Neural crest cell (in vitro differentiated cells): ENCODE measurements around the gene TCF3. TPM values are rescaled to one million over a fixed set of nuclear protein-coding genes. Genes with fewer than 3 reads are reported as not detected.
"Not testable (repeated sequence)": the region's sequence is repeated elsewhere in the genome, so short reads cannot be mapped to it uniquely, and the experiment has no call there.

Experiments used
- DNase-seq: peaks from one replicate; pipeline ENCODE4 v3.0.0; 2021; ENCODE audit warnings: low read depth, mixed read lengths, low spot score
- H3K27ac Mint-ChIP-seq: one replicate; pipeline ENCODE4 v1.8.0; 2021; ENCODE audit warnings: mild to moderate bottlenecking, mixed read lengths; ENCODE audit not compliant: unreplicated experiment
- H3K27me3 Mint-ChIP-seq: 2 replicates; pipeline ENCODE4 v1.8.0; 2021; ENCODE audit warnings: low read depth, mild to moderate bottlenecking, mixed read lengths
- H3K36me3 Mint-ChIP-seq: 2 replicates; pipeline ENCODE4 v1.8.0; 2021; ENCODE audit warnings: low read depth, mild to moderate bottlenecking, mixed read lengths
- H3K4me1 Mint-ChIP-seq: 2 replicates; pipeline ENCODE4 v1.8.0; 2021; ENCODE audit warnings: mixed read lengths
- H3K4me3 Mint-ChIP-seq: one replicate; pipeline ENCODE4 v1.8.0; 2021; ENCODE audit warnings: mild to moderate bottlenecking, mixed read lengths
- H3K9me3 Mint-ChIP-seq: 2 replicates; pipeline ENCODE4 v1.8.0; 2021; ENCODE audit warnings: mixed read lengths
- total RNA-seq: library from RNA; stranded (reverse); gene quantifications from 2 replicates; pipeline ENCODE4 v1.2.1, GENCODE V29; 2021
- TF ChIP-seq, protein P1 (sequence below): fragments of 200-600 bp; sonication (generic); conservative IDR thresholded peaks from 2 replicates; pipeline ENCODE4 v1.5.0; 2021; ENCODE audit warnings: antibody characterized with exemption, mild to moderate bottlenecking

Gene TCF3
- total RNA-seq, 1 donor from 2014 or later, result 348 TPM

DNA sequence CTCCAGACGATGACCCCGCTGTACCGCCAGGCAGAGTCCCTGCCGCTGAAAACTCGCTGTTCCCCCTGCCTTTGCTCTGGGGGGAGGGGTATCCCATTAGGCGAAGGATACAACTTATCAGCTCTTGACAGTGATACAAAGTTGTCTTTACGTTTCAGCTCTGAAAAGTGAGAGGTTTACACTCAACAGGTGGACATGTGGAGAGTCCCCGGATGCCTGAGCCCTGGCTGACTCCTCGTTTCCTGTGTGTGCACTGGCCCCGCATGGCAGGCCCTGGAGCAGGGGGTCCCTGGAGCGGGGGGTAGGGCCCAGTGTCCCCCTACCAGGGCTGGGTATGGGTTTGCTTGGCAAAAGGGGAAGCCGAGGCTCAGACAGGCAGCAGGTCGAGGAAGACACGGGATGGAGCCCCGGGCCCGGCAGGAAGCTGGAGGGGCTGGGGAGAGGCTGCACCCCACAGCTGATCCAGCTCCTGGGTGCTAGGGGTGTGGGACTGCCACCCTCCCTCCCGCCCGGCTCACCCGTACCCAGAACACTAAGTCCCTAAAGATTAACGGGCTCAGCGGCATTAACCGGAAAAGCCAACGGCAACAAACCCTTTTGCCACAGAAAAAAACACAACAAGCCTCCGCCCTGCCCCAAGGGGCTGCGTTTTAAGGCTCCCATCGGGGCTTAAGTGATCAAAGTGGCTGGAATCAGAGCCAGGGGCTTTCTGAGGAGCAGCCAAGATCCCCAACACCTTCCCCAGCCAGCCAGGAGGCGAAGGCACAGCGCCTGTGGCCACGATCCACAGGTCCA is 5.6 kb downstream of the TCF3 start:
- Mint-ChIP-seq H3K4me3 (peak overlapping the region; percentile 19), H3K27ac (no peak overlapping the region), H3K4me1 (peaks cover 7% of the 10 kb centered on the region), H3K27me3 (peaks cover 8% of the 10 kb centered on the region), H3K36me3 (peaks cover 7% of the 10 kb centered on the region), H3K9me3 (no peaks in the 10 kb centered on the region)
- TF ChIP-seq, protein P1, sequence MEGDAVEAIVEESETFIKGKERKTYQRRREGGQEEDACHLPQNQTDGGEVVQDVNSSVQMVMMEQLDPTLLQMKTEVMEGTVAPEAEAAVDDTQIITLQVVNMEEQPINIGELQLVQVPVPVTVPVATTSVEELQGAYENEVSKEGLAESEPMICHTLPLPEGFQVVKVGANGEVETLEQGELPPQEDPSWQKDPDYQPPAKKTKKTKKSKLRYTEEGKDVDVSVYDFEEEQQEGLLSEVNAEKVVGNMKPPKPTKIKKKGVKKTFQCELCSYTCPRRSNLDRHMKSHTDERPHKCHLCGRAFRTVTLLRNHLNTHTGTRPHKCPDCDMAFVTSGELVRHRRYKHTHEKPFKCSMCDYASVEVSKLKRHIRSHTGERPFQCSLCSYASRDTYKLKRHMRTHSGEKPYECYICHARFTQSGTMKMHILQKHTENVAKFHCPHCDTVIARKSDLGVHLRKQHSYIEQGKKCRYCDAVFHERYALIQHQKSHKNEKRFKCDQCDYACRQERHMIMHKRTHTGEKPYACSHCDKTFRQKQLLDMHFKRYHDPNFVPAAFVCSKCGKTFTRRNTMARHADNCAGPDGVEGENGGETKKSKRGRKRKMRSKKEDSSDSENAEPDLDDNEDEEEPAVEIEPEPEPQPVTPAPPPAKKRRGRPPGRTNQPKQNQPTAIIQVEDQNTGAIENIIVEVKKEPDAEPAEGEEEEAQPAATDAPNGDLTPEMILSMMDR, result no peak
- DNase-seq, result no peak

DNA sequence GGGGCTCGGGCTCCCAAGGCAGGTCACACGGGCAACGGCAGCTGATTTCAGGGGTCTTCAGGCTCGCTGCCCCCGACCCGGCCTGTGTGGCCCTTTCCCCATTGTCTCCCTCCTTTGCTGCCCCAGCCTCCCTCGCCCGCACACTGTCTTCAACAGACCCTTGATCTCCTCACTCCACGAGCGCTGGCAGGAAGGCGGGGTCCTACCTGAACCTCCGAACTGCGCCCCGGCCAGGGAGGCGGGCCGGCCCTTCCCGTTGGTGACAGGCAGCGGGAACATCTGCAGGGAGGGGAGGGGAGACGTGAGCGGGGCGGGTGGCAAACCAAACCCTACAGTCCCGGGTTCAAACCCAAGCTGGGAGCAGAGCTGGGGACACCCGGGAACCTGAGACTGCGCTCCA is 6.3 kb downstream of the TCF3 start:
- DNase-seq, result no peak
- TF ChIP-seq, protein P1, result no peak
- Mint-ChIP-seq H3K27me3 (peaks cover 5% of the 10 kb centered on the region), H3K4me1 (peaks cover 7% of the 10 kb centered on the region), H3K27ac (no peak overlapping the region), H3K4me3 (peak overlapping the region; percentile 19), H3K36me3 (peaks cover 8% of the 10 kb centered on the region), H3K9me3 (no peaks in the 10 kb centered on the region)

GRCh38 chr19:1645299-1645698 is 7.1 kb downstream of the TCF3 start:
- H3K27ac Mint-ChIP-seq, result no peak overlapping the region
- TF ChIP-seq, protein P1, result no peak

DNA sequence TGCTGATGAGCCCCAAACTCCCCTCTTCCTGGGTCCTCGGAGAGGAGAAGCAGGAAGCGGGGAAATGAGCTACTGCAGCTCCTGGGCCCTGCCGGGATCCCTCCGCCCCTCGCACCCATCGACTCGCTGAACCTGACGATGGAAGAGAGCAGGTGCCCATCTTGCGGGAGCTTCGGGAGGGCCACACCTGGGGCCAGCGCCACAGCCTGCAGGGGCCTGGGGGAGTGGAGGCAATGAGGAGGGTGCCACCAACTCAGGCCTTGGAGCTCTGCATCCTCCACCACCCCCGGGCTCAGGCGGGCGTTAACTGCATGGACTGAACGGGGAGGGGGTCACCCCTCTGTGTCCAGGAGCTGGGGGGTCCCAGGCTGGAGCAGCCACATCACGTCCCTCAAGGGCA is 8.3 kb downstream of the TCF3 start:
- H3K27ac Mint-ChIP-seq, result no peak overlapping the region
- H3K36me3 Mint-ChIP-seq, result peaks cover 8% of the 10 kb centered on the region
- peak overlapping the region; percentile 31 for H3K4me3 Mint-ChIP-seq
- no peak for DNase-seq
- TF ChIP-seq, protein P1, result no peak
- no peaks in the 10 kb centered on the region for H3K27me3 Mint-ChIP-seq
- no peaks in the 10 kb centered on the region for H3K4me1 Mint-ChIP-seq
- no peaks in the 10 kb centered on the region for H3K9me3 Mint-ChIP-seq

More at GRCh38 chr19:1645299-1645698, 7.1 kb downstream of the TCF3 start:
- H3K9me3 Mint-ChIP-seq, result no peaks in the 10 kb centered on the region
- peaks cover 5% of the 10 kb centered on the region for H3K36me3 Mint-ChIP-seq
- H3K4me3 Mint-ChIP-seq, result peak overlapping the region; percentile 44
- no peaks in the 10 kb centered on the region for H3K27me3 Mint-ChIP-seq
- no peaks in the 10 kb centered on the region for H3K4me1 Mint-ChIP-seq
- DNase-seq, result no peak

DNA sequence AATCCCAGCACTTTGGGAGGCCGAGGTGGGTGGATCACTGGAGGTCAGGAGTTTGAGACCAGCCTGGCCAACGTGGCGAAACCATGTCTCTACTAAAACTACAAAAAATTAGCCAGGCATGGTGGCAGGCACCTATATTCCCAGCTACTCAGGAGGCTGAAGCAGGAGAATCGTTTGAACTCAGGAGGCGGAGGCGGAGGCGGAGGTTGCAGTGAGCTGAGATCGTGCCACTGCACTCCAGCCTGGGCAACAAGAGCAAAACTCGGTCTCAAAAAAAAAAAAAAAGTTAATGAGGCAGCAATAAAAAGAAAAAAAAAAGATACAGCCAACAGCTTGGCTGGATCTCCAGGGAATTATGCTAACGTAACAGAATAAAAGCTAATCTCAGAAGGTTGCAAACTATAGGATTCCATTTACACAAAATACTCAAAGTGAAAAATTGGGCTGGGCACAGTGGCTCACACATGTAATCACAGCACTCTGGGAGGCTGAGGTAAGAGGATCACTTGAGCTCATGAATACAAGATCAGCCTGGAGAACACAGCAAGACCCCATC is 11.4 kb downstream of the TCF3 start:
- not testable (repeated sequence) for H3K27ac Mint-ChIP-seq, H3K9me3 Mint-ChIP-seq, DNase-seq, H3K4me1 Mint-ChIP-seq, H3K27me3 Mint-ChIP-seq
- Mint-ChIP-seq H3K4me3 (peak overlapping the region; percentile 61), H3K36me3 (peaks cover 18% of the 10 kb centered on the region)
